Measurements from ENCODE around the gene PCNX2. TPM values are rescaled to one million over a fixed set of nuclear protein-coding genes. Genes with fewer than 3 reads are reported as not detected.

PCNX2 gene
- total and polyA plus RNA-seq, 2 experiments from 2014 or later, result 42.9 to 88.3 TPM

DNA sequence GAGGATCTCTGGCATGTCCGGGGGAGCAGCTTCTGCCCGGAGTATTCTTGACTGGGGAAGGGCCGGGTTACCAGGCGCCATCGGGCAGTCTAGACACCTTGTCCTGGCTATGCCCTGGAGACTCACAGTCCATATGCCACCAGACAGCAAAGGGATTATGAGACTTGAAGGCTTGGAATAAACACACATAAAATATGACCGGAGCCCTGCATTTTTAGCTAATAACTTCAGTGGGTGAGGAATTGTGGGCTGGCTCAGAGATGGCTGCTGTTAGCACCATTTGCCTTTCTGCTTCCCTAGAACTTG, 329.7 kb downstream of the PCNX2 start (continued):
- TF ChIP-seq, protein P1, sequence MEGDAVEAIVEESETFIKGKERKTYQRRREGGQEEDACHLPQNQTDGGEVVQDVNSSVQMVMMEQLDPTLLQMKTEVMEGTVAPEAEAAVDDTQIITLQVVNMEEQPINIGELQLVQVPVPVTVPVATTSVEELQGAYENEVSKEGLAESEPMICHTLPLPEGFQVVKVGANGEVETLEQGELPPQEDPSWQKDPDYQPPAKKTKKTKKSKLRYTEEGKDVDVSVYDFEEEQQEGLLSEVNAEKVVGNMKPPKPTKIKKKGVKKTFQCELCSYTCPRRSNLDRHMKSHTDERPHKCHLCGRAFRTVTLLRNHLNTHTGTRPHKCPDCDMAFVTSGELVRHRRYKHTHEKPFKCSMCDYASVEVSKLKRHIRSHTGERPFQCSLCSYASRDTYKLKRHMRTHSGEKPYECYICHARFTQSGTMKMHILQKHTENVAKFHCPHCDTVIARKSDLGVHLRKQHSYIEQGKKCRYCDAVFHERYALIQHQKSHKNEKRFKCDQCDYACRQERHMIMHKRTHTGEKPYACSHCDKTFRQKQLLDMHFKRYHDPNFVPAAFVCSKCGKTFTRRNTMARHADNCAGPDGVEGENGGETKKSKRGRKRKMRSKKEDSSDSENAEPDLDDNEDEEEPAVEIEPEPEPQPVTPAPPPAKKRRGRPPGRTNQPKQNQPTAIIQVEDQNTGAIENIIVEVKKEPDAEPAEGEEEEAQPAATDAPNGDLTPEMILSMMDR (conservative IDR thresholded peaks at IDR 0.05; ENCODE audit: low read depth in 2 of 2), result no peak

GRCh38 chr1:232965124-232965911, 330.2 kb downstream of the PCNX2 start:
- Mint-ChIP-seq H3K4me3 (no peak overlapping the region), H3K4me1 (no peaks in the 10 kb centered on the region), H3K36me3 (ENCODE audit: low read depth) (peaks cover 32% of the 10 kb centered on the region), H3K27me3 (ENCODE audit: insufficient read depth, low read depth, poor library complexity) (peaks cover 2% of the 10 kb centered on the region), H3K9me3 (no peaks in the 10 kb centered on the region), H3K27ac (peak overlapping the region; percentile 67; the same call in 1 of the 2 replicates)
- Histone ChIP-seq H3K4me1 (ENCODE audit: insufficient read depth) (no peaks in the 10 kb centered on the region; the same call in 1 of the 2 replicates), H3K4me2 (no peak overlapping the region), H3K9me2 (ENCODE audit: insufficient read depth) (no peaks in the 10 kb centered on the region), H3K36me3 (ENCODE audit: insufficient read depth) (peaks cover 26% of the 10 kb centered on the region), H3K4me3 (no peak overlapping the region), H2AFZ (no peak overlapping the region), H3K27me3 (ENCODE audit: insufficient read depth) (no peaks in the 10 kb centered on the region), H4K20me1 (replicated peaks; ENCODE audit: insufficient read depth) (peaks cover 23% of the 10 kb centered on the region; the same call in 1 of the 2 replicates), H3K27ac (ENCODE audit: low read depth) (no peak overlapping the region), H3F3A (replicated peaks; ENCODE audit: low read depth) (no peaks in the 10 kb centered on the region), H3K79me2 (replicated peaks; ENCODE audit: insufficient read depth) (peaks cover 53% of the 10 kb centered on the region)
- no peak for ATAC-seq
- no peak for DNase-seq (ENCODE audit: low spot score)
- no peak for TF ChIP-seq ZNF114 (CRISPR knock-in tag; IDR thresholded peaks at IDR 0.05)
- no peak for TF ChIP-seq REST (IDR thresholded peaks at IDR 0.05; ENCODE audit: unreplicated experiment)
- TF ChIP-seq NANOG (IDR thresholded peaks at IDR 0.05; ENCODE audit: borderline replicate concordance), result no peak
- TF ChIP-seq ZNF331 (CRISPR knock-in tag; IDR thresholded peaks at IDR 0.05; ENCODE audit: low read depth), result no peak

DNA sequence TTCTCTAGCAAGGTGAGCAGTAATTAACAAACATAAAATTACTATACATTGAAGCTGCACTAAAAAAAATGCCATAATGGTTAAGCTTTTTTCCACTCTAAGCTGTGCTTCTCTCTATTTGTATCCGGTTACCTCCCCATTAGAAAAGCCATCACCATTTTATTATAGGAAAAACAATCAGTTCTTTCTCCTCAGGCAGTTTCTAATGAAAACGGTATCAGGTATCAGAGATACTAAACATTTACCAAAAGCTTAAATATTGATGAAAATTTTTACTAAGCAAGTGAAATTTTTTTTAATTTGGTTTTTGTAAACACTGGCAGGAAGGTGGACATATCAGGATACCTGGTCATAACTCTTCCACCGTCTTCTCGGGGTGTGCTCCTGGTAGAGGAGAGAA, 330.9 kb downstream of the PCNX2 start:
- no peak for ATAC-seq
- Mint-ChIP-seq H3K27me3 (ENCODE audit: insufficient read depth, low read depth, poor library complexity) (peaks cover 2% of the 10 kb centered on the region), H3K27ac (no peak overlapping the region), H3K4me1 (no peaks in the 10 kb centered on the region), H3K36me3 (ENCODE audit: low read depth) (peaks cover 28% of the 10 kb centered on the region), H3K9me3 (no peaks in the 10 kb centered on the region), H3K4me3 (no peak overlapping the region)
- peaks cover 23% of the 10 kb centered on the region; the same call in 1 of the 2 replicates for H4K20me1 ChIP-seq (replicated peaks; ENCODE audit: insufficient read depth)
- H3K27me3 ChIP-seq (ENCODE audit: insufficient read depth), result no peaks in the 10 kb centered on the region
- no peak overlapping the region for H2AFZ ChIP-seq
- DNase-seq (ENCODE audit: low spot score), result no peak
- no peak overlapping the region for H3K4me2 ChIP-seq
- no peaks in the 10 kb centered on the region for H3F3A ChIP-seq (replicated peaks; ENCODE audit: low read depth)
- H3K27ac ChIP-seq (ENCODE audit: low read depth), result no peak overlapping the region
- peaks cover 53% of the 10 kb centered on the region for H3K79me2 ChIP-seq (replicated peaks; ENCODE audit: insufficient read depth)
- H3K36me3 ChIP-seq (ENCODE audit: insufficient read depth), result peaks cover 19% of the 10 kb centered on the region
- H3K4me1 ChIP-seq (ENCODE audit: insufficient read depth), result no peaks in the 10 kb centered on the region; the same call in 1 of the 2 replicates
- H3K9me2 ChIP-seq (ENCODE audit: insufficient read depth), result no peaks in the 10 kb centered on the region
- no peak overlapping the region for H3K4me3 ChIP-seq
- TF ChIP-seq ZNF114 (CRISPR knock-in tag; IDR thresholded peaks at IDR 0.05) (no peak), ZNF331 (CRISPR knock-in tag; IDR thresholded peaks at IDR 0.05; ENCODE audit: low read depth) (no peak), POLR2AphosphoS5 (IDR thresholded peaks at IDR 0.05; ENCODE audit: low read depth) (no peak), JUNB (IDR thresholded peaks at IDR 0.05; ENCODE audit: unreplicated experiment) (no peak), CREB1 (CRISPR knock-in tag; IDR thresholded peaks at IDR 0.05; ENCODE audit: low read depth) (no peak)
- TF ChIP-seq, protein P1 (conservative IDR thresholded peaks at IDR 0.05; ENCODE audit: low read depth in 2 of 2), result no peak
- TF ChIP-seq, protein P2, sequence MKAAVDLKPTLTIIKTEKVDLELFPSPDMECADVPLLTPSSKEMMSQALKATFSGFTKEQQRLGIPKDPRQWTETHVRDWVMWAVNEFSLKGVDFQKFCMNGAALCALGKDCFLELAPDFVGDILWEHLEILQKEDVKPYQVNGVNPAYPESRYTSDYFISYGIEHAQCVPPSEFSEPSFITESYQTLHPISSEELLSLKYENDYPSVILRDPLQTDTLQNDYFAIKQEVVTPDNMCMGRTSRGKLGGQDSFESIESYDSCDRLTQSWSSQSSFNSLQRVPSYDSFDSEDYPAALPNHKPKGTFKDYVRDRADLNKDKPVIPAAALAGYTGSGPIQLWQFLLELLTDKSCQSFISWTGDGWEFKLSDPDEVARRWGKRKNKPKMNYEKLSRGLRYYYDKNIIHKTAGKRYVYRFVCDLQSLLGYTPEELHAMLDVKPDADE (IDR thresholded peaks at IDR 0.05), result no peak
